HepG2 (cell line): ENCODE results near the gene EXOC3. TPM values are rescaled to one million over a fixed set of nuclear protein-coding genes. Genes with fewer than 3 reads are reported as not detected.

Source experiments
- ATAC-seq: fragments of 200-7000 bp; cut with Tn5 transposase; 3 replicates; pipeline ENCODE4 v1.9.1; 2020; ENCODE audit warnings: mild to moderate bottlenecking, moderate library complexity
- BruUV-seq: library from RNA; stranded (reverse); fragments of 400-500 nt; replicated peaks from 2 replicates; lab custom pipeline; 2021; lab: Mats Ljungman, UMichigan
- CTCF ChIA-PET: fragments of 300-600 bp; formaldehyde crosslinking; extraction: SDS; loops from one replicate; lab custom pipeline; 2021; ENCODE audit warnings: low total read pairs, inconsistent platforms, low intra/inter-chr PET ratio; lab: Yijun Ruan, JAX
- POLR2A ChIA-PET: fragments of 350-600 bp; sonication (Branson Sonifier 250); formaldehyde crosslinking; loops from one replicate; lab custom pipeline; 2020; ENCODE audit warnings: antibody characterized with exemption, inconsistent platforms; lab: Yijun Ruan, JAX
- DNase-seq: peaks from one replicate; pipeline ENCODE4 v3.0.0-alpha.2; 2015; ENCODE audit warnings: low spot score
- FAIRE-seq: peaks from 3 replicates; lab custom pipeline; 2011; peaks lifted over from hg19 to GRCh38; lab: Jason Lieb, UNC
- H2AFZ ChIP-seq: one replicate; pipeline ENCODE4 v1.6.1; 2011; ENCODE audit warnings: low read length, inconsistent platforms
- H3K27ac ChIP-seq: fragments of 300-600 bp; 3 replicates; pipeline ENCODE4 v1.8.0; 2011; ENCODE audit warnings: mixed run types, mild to moderate bottlenecking, mixed read lengths, low read length, inconsistent platforms; ENCODE audit not compliant: insufficient read depth; ENCODE audit errors: extremely low read length
- H3K27me3 ChIP-seq, 2 experiments: fragments of 200-600 bp in 1 of 2; 2 replicates in 1 of 2; 3 replicates in 1 of 2; pipeline versions ENCODE4 v1.6.0 to v1.8.0; 2011; ENCODE audit warnings: low read length in 2 of 2, mild to moderate bottlenecking in 2 of 2, moderate library complexity in 2 of 2, inconsistent platforms in 1 of 2; ENCODE audit not compliant: insufficient read depth in 2 of 2, control insufficient read depth in 1 of 2
- H3K36me3 ChIP-seq, 2 experiments: fragments of 200-600 bp in 1 of 2; replicated peaks in 1 of 2; 2 replicates in 1 of 2; 3 replicates in 1 of 2; pipeline versions ENCODE4 v1.5.1 to v1.8.0; 2011; ENCODE audit warnings: low read length in 2 of 2, inconsistent platforms in 1 of 2; ENCODE audit not compliant: insufficient read depth in 2 of 2, control insufficient read depth in 1 of 2
- H3K4me1 ChIP-seq: 2 replicates; pipeline ENCODE4 v1.5.1; 2012; ENCODE audit warnings: low read length, inconsistent platforms; ENCODE audit not compliant: insufficient read depth
- H3K4me2 ChIP-seq: 2 replicates; pipeline ENCODE4 v1.6.0; 2011; ENCODE audit warnings: low read depth, low read length, inconsistent platforms
- H3K4me3 ChIP-seq, 3 experiments: fragments of 200-600 bp in 1 of 3; sonication (generic), shearing (Covaris generic) in 1 of 3; replicated peaks in 1 of 3; 2 replicates each; pipeline ENCODE4 v1.5.1; 2011 to 2016; ENCODE audit warnings: low read length in 3 of 3, inconsistent platforms in 2 of 3, low read depth in 2 of 3, mild to moderate bottlenecking in 2 of 3, control low read depth in 1 of 3, mixed read lengths in 1 of 3; ENCODE audit not compliant: insufficient read depth in 1 of 3
- H3K79me2 ChIP-seq: one replicate; pipeline ENCODE4 v1.6.1; 2011; ENCODE audit warnings: low read length, inconsistent platforms; ENCODE audit not compliant: insufficient read depth
- H3K9ac ChIP-seq: 2 replicates; pipeline ENCODE4 v1.6.0; 2011; ENCODE audit warnings: mild to moderate bottlenecking, low read depth, low read length, inconsistent platforms; ENCODE audit not compliant: insufficient read depth
- H3K9me3 ChIP-seq: 2 replicates; pipeline ENCODE4 v1.5.1; 2012; ENCODE audit warnings: mild to moderate bottlenecking, low read length
- H4K20me1 ChIP-seq: 2 replicates; pipeline ENCODE4 v1.6.0; 2011; ENCODE audit warnings: inconsistent platforms, mild to moderate bottlenecking, low read length, moderate library complexity; ENCODE audit not compliant: insufficient read depth
- ATF1 ChIP-seq: IDR thresholded peaks from 2 replicates; pipeline ENCODE4 v1.6.1; 2016; ENCODE audit warnings: mild to moderate bottlenecking, control low read depth
- ATF3 ChIP-seq: sonication (generic); formaldehyde crosslinking; IDR thresholded peaks from 2 replicates; pipeline ENCODE4 v1.4.0; 2020; ENCODE audit warnings: missing genetic modification reagents
- ATRX ChIP-seq: sonication (generic); formaldehyde crosslinking; IDR thresholded peaks from 2 replicates; pipeline ENCODE4 v1.4.0; 2020; ENCODE audit warnings: missing genetic modification reagents, borderline replicate concordance
- BRCA1 ChIP-seq: sonication (generic); formaldehyde crosslinking; IDR thresholded peaks from 2 replicates; pipeline ENCODE4 v1.4.0; 2020; ENCODE audit warnings: missing genetic modification reagents
- CREM ChIP-seq, 2 experiments: sonication (generic) in 1 of 2; formaldehyde crosslinking in 1 of 2; IDR thresholded peaks; 2 replicates each; pipeline versions ENCODE4 v1.4.0 to v1.6.1; 2016 to 2020; ENCODE audit warnings: antibody characterized with exemption in 1 of 2, mild to moderate bottlenecking in 1 of 2, missing genetic modification reagents in 1 of 2
- E2F5 ChIP-seq: sonication (generic); formaldehyde crosslinking; conservative IDR thresholded peaks from 2 replicates; pipeline ENCODE4 v1.4.0; 2020; ENCODE audit warnings: missing genetic modification reagents
- HNRNPH1 ChIP-seq: fragments of 200-400 bp; formaldehyde crosslinking; optimal IDR thresholded peaks from 2 replicates; pipeline ENCODE3; 2017; ENCODE audit warnings: mild to moderate bottlenecking, low read depth, low read length
- HNRNPLL ChIP-seq: fragments of 200-400 bp; formaldehyde crosslinking; IDR thresholded peaks from 2 replicates; pipeline ENCODE4 v1.6.1; 2017; ENCODE audit warnings: mild to moderate bottlenecking, low read depth, low read length; ENCODE audit not compliant: poor library complexity, severe bottlenecking
- HOXA5 ChIP-seq: sonication (generic); formaldehyde crosslinking; IDR thresholded peaks from 2 replicates; pipeline ENCODE4 v1.4.0; 2020; ENCODE audit warnings: missing genetic modification reagents
- PPARG ChIP-seq: conservative IDR thresholded peaks from 2 replicates; pipeline ENCODE4 v1.6.1; 2016; ENCODE audit warnings: missing biosample characterization, missing genetic modification reagents
- ZBTB33 ChIP-seq: sonication (generic); formaldehyde crosslinking; IDR thresholded peaks from 2 replicates; pipeline ENCODE4 v1.4.0; 2020; ENCODE audit warnings: missing genetic modification reagents
- ZNF556 ChIP-seq: sonication (generic); formaldehyde crosslinking; IDR thresholded peaks from 2 replicates; pipeline ENCODE4 v1.4.0; 2020; ENCODE audit warnings: mild to moderate bottlenecking, missing genetic modification reagents, borderline replicate concordance
- ZNF580 ChIP-seq: IDR thresholded peaks from 2 replicates; pipeline ENCODE4 v1.6.1; 2016; ENCODE audit warnings: low read depth, borderline replicate concordance
- ZNF766 ChIP-seq: sonication (generic); formaldehyde crosslinking; IDR thresholded peaks from 2 replicates; pipeline ENCODE4 v1.5.0; 2020; ENCODE audit warnings: missing genetic modification reagents, borderline replicate concordance
- ZNF790 ChIP-seq: sonication (generic); formaldehyde crosslinking; IDR thresholded peaks from 2 replicates; pipeline ENCODE4 v1.8.0; 2022; ENCODE audit warnings: missing genetic modification reagents, mild to moderate bottlenecking, borderline replicate concordance
- WGBS: methylation state at CpG from one replicate; pipeline ENCODE4 v1.1.6; 2017; ENCODE audit warnings: low lambda C conversion rate; 5-methylcytosine and 5-hydroxymethylcytosine counted together
- in situ Hi-C: cut with HindIII; loops from 2 replicates; pipeline ENCODE4 v1.10.0; 2017; ENCODE audit warnings: low pct_unique_long_range_greater_than_20kb; ENCODE audit not compliant: extremely low pct_ligation_motif_present
- intact Hi-C: fragments of 100-400 bp; cut with micrococcal nuclease; formaldehyde crosslinking; loops from one replicate; pipeline ENCODE4 v1.10.0; 2022; ENCODE audit not compliant: unreplicated experiment
- polyA plus RNA-seq, 8 experiments: library from polyadenylated mRNA; depleted of rRNA in 3 of 8; stranded (reverse) in 7 of 8; unstranded in 1 of 8; fragments of >200 nt; fragmentation: Illumina TruSeq in 4 of 8; extraction: Trizol in 4 of 8; gene quantifications; 2 replicates each; pipeline versions ENCODE4 v1.2.1 to v1.2.3, GENCODE V29; 2011 to 2016; ENCODE audit warnings: low read depth in 4 of 8, missing spikeins in 1 of 8, mixed read lengths in 1 of 8; ENCODE audit not compliant: insufficient read depth in 1 of 8
- total RNA-seq, 5 experiments: library from RNA; depleted of rRNA; stranded (reverse); fragments of >200 nt; fragmentation: Illumina TruSeq; extraction: Trizol; gene quantifications; 2 replicates each; pipeline ENCODE4 v1.2.3, GENCODE V29; 2016; ENCODE audit warnings: low read depth in 1 of 5

The EXOC3 gene
- total and polyA plus RNA-seq, 2 of the 13 experiments (the other 11 are each of a cell fraction or from before 2014, with no cell fraction given) = 9.2 to 20.5 TPM

GRCh38 chr5:464446-464842, 21.5 kb downstream of the EXOC3 start:
- BruUV-seq = no TSS peak
- Histone ChIP-seq H3K9me3 (no peaks in the 10 kb centered on the region), H4K20me1 (no peaks in the 10 kb centered on the region), H3K4me2 (no peak overlapping the region), H3K36me3 (peaks cover 10 to 26% of the 10 kb centered on the region in 2 experiments; a peak in 3 of 5 replicates), H3K4me1 (no peaks in the 10 kb centered on the region), H3K27me3 (no peaks in the 10 kb centered on the region), H3K9ac (no peak overlapping the region), H2AFZ (no peak overlapping the region), H3K79me2 (no peaks in the 10 kb centered on the region), H3K4me3 (no peak overlapping the region), H3K27ac (no peak overlapping the region)
- in situ Hi-C loops (no loop called here), intact Hi-C loops (no loop called here)
- ATAC-seq (no peak), FAIRE-seq (no peak), DNase-seq (no peak)
- 96% methylated on average over 16 of the region's 19 CpGs for WGBS
- no peak for TF ChIP-seq ZNF580 (CRISPR knock-in tag)
- no peak for TF ChIP-seq ZNF790 (CRISPR knock-in tag)
- no peak for TF ChIP-seq ZNF766 (CRISPR knock-in tag)
- peak; percentile 8 for TF ChIP-seq HNRNPLL
- POLR2A ChIA-PET = no interaction called here
- CTCF ChIA-PET = no interaction called here

- H3K4me3 ChIP-seq = no peak overlapping the region
- H3K9ac ChIP-seq = no peak overlapping the region
- POLR2A ChIA-PET = no interaction called here
- no peak for TF ChIP-seq ZBTB33
- no peak for TF ChIP-seq HNRNPH1
- TF ChIP-seq ATF1 (CRISPR knock-in tag) = no peak
- no peak for TF ChIP-seq BRCA1 (CRISPR knock-in tag)
- TF ChIP-seq CREM (IDR thresholded peaks at IDR 0.05) = no peak
- TF ChIP-seq CREM (CRISPR knock-in tag; IDR thresholded peaks at IDR 0.05) = no peak
- TF ChIP-seq PPARG (CRISPR knock-in tag) = no peak
- no peak for TF ChIP-seq E2F5 (CRISPR knock-in tag)
- TF ChIP-seq ATRX (CRISPR knock-in tag) = no peak
- no peak for TF ChIP-seq ATF3 (CRISPR knock-in tag)
- no peak for TF ChIP-seq ZNF556
- no peak for TF ChIP-seq HOXA5 (CRISPR knock-in tag)
These were observed 22.0 kb downstream of the EXOC3 start for GRCh38 chr5:464843-465590.

More at GRCh38 chr5:464843-465590, 22.0 kb downstream of the EXOC3 start:
- no peak overlapping the region for H3K27ac ChIP-seq
- DNase-seq = no peak
- H3K27me3 ChIP-seq = no peaks in the 10 kb centered on the region
- intact Hi-C loops (no loop called here), in situ Hi-C loops (no loop called here)
- no peak for ATAC-seq
- H3K4me1 ChIP-seq = no peaks in the 10 kb centered on the region
- no peaks in the 10 kb centered on the region for H3K79me2 ChIP-seq
- no TSS peak for BruUV-seq
- no peak overlapping the region for H2AFZ ChIP-seq
- no peak for FAIRE-seq
- CTCF ChIA-PET = no interaction called here
- no peaks in the 10 kb centered on the region for H4K20me1 ChIP-seq
- H3K4me2 ChIP-seq = no peak overlapping the region
- no peaks in the 10 kb centered on the region for H3K9me3 ChIP-seq
- WGBS = 97% methylated on average over 57 of the region's 63 CpGs
- H3K36me3 ChIP-seq = peaks cover 7 to 20% of the 10 kb centered on the region in 2 experiments; a peak in 3 of 5 replicates
